ENCODE data around the gene VSTM4. TPM values are rescaled to one million over a fixed set of nuclear protein-coding genes. Genes with fewer than 3 reads are reported as not detected.

The VSTM4 gene
- total and polyA plus RNA-seq, 4 donors: 2.9 to 49.4 (median 7.2) TPM

DNA sequence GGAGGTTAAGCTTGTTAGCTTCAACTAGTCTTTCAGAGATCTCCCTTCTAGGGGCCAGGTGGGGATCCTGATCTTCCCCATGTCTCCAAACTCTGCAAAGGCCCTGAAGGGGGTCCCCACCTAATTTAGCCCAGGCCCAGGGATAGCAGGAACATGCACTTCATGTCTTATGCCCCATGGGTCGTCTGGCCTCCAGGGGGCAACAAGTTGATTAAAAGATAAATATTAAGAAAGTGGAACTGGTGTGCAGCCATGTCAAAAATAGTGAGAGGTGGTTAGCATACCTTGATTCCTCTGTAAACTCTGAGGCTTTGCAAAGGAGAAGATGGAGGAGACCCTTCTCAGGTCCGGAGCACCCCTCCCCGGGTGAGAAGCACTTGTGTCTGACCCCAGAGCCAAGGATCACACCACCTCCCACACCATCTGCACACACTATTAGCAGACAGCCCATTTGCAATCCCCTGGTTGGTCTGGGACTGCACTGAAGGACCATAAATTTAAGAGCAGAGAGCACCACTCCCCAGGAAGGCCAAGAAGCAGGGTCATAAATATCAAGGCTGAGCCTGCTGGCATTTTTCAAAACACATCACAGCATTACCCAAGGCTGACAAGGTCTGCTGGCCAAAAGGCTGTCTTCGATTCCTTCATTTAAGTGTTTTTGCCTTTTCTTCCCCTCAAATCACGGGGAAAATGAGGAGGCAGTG is 131.5 kb downstream of the VSTM4 start:
- no peak overlapping the region for H3K9ac ChIP-seq (ENCODE audit: insufficient read depth in 1 of 2, low read length in 2 of 2)
- ATAC-seq (ENCODE audit: insufficient read depth, low FRiP score) (no peak), DNase-seq (no peak)
- H3K9me3 ChIP-seq (ENCODE audit: control insufficient read depth in 4 of 4, insufficient read depth in 3 of 4, low read length in 3 of 4): no peaks in the 10 kb centered on the region
- no peak overlapping the region for H3K4me3 ChIP-seq
- WGBS, 2 donors: 73 to 80% methylated on average over 5 of the region's 5 CpGs
- TF ChIP-seq, protein P1, sequence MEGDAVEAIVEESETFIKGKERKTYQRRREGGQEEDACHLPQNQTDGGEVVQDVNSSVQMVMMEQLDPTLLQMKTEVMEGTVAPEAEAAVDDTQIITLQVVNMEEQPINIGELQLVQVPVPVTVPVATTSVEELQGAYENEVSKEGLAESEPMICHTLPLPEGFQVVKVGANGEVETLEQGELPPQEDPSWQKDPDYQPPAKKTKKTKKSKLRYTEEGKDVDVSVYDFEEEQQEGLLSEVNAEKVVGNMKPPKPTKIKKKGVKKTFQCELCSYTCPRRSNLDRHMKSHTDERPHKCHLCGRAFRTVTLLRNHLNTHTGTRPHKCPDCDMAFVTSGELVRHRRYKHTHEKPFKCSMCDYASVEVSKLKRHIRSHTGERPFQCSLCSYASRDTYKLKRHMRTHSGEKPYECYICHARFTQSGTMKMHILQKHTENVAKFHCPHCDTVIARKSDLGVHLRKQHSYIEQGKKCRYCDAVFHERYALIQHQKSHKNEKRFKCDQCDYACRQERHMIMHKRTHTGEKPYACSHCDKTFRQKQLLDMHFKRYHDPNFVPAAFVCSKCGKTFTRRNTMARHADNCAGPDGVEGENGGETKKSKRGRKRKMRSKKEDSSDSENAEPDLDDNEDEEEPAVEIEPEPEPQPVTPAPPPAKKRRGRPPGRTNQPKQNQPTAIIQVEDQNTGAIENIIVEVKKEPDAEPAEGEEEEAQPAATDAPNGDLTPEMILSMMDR (IDR thresholded peaks at IDR 0.05; ENCODE audit: control extremely low read depth, extremely low read depth): no peak
- H3K27ac ChIP-seq (ENCODE audit: low read depth in 1 of 2, low read length in 1 of 2): no peak overlapping the region
- H3K36me3 ChIP-seq (ENCODE audit: control insufficient read depth in 4 of 4, insufficient read depth in 4 of 4, low read length in 4 of 4): peaks cover 0 to 1% (median 0%) of the 10 kb centered on the region in 4 donors
- no peaks in the 10 kb centered on the region for H3K27me3 ChIP-seq (ENCODE audit: control insufficient read depth in 3 of 3, insufficient read depth in 3 of 3, low read length in 2 of 3)
- peaks cover 0 to 17% (median 3%) of the 10 kb centered on the region in 5 donors for H3K4me1 ChIP-seq (ENCODE audit: control insufficient read depth in 5 of 5, insufficient read depth in 5 of 5, low read length in 5 of 5)

DNA sequence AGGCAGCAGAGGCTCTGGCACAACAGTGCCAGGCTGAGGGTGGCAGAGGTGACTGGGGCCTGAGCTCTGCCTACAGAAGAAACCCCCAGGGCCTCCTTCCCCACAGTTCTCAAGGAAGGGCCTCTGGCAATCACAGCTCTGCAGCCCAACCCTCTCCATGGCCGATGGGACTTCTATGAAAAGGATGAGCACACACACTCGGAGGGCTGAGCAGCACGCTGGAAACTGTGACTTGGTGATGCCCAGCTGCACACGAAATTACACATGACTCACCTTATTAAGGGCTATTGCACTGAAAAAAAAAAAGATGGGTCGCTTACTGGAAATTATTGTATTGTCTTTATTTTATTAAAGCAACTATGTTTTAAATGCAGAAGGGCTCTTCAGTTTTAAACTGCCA is 132.7 kb downstream of the VSTM4 start:
- H3K4me3 ChIP-seq: no peak overlapping the region
- TF ChIP-seq, protein P1 (IDR thresholded peaks at IDR 0.05; ENCODE audit: control extremely low read depth, extremely low read depth): no peak
- H3K9ac ChIP-seq (ENCODE audit: insufficient read depth in 1 of 2, low read length in 2 of 2): no peak overlapping the region
- H3K4me1 ChIP-seq (ENCODE audit: control insufficient read depth in 5 of 5, insufficient read depth in 5 of 5, low read length in 5 of 5): peaks cover 0 to 17% (median 3%) of the 10 kb centered on the region in 5 donors
- peaks cover 0 to 1% (median 0%) of the 10 kb centered on the region in 4 donors for H3K36me3 ChIP-seq (ENCODE audit: control insufficient read depth in 4 of 4, insufficient read depth in 4 of 4, low read length in 4 of 4)
- no peak overlapping the region for H3K27ac ChIP-seq (ENCODE audit: low read depth in 1 of 2, low read length in 1 of 2)
- H3K9me3 ChIP-seq (ENCODE audit: control insufficient read depth in 4 of 4, insufficient read depth in 3 of 4, low read length in 3 of 4): no peaks in the 10 kb centered on the region
- no peak for DNase-seq
- 78 to 95% methylated on average over 5 of the region's 5 CpGs for WGBS, 2 donors
- no peak for ATAC-seq (ENCODE audit: insufficient read depth, low FRiP score)
- no peaks in the 10 kb centered on the region for H3K27me3 ChIP-seq (ENCODE audit: control insufficient read depth in 3 of 3, insufficient read depth in 3 of 3, low read length in 2 of 3)

DNA sequence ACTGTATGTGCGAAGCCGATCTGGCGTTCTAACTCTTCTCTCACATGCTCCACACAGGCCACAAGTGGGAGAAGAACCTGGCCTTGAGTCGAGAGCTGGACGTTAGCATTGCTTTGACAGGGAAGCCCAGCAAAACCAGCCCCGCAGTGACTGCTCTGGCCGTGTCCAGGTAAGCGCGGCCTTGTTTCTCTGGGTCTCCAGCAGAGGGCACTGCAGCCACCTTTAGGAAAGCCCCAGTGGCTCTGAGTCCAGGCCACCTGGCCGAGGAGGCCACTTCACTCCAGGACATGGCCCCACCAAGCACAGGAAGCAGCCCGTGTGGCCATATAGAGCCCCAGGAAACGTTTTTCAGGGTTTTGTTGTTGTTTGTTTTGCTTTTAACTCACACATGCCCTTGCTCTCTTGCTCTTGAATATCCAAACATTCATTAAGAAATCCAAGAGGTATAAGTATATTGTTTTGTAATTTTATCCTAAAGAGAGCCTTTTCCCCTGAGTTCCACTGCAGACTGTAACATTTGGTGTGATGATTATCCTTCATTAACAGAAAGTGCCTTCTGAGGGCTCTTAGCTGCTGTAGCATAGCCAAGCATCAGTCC is 133.9 kb downstream of the VSTM4 start:
- H3K9me3 ChIP-seq (ENCODE audit: control insufficient read depth in 4 of 4, insufficient read depth in 3 of 4, low read length in 3 of 4): no peaks in the 10 kb centered on the region
- no peak overlapping the region for H3K4me3 ChIP-seq
- DNase-seq (peak; percentile 54 to 57 (median 57)), ATAC-seq (ENCODE audit: insufficient read depth, low FRiP score) (no peak)
- H3K4me1 ChIP-seq (ENCODE audit: control insufficient read depth in 5 of 5, insufficient read depth in 5 of 5, low read length in 5 of 5): peaks cover 0 to 17% (median 3%) of the 10 kb centered on the region in 5 donors
- H3K27ac ChIP-seq (ENCODE audit: low read depth in 1 of 2, low read length in 1 of 2): no peak overlapping the region
- peaks cover 0 to 1% (median 0%) of the 10 kb centered on the region in 4 donors for H3K36me3 ChIP-seq (ENCODE audit: control insufficient read depth in 4 of 4, insufficient read depth in 4 of 4, low read length in 4 of 4)
- H3K9ac ChIP-seq (ENCODE audit: insufficient read depth in 1 of 2, low read length in 2 of 2): no peak overlapping the region
- WGBS, 2 donors: 39 to 54% methylated on average over 12 of the region's 12 CpGs
- no peaks in the 10 kb centered on the region for H3K27me3 ChIP-seq (ENCODE audit: control insufficient read depth in 3 of 3, insufficient read depth in 3 of 3, low read length in 2 of 3)
- TF ChIP-seq, protein P1 (IDR thresholded peaks at IDR 0.05; ENCODE audit: control extremely low read depth, extremely low read depth): peak; percentile 28
